Activated CD8-positive, alpha-beta T cell treated with anti-CD3 and anti-CD28 coated beads, Interleukin-2, amount 10 ng/mL, durations not matched to agents 7 days and 5 days (primary cell): ENCODE measurements around the gene LCN2. TPM values are rescaled to one million over a fixed set of nuclear protein-coding genes. Genes with fewer than 3 reads are reported as not detected.
"Not testable (repeated sequence)": the region's sequence is repeated elsewhere in the genome, so short reads cannot be mapped to it uniquely, and the experiment has no call there.

ENCODE experiments used
- ATAC-seq: fragments of 150-1000 bp; cut with Tn5 transposase; one replicate; pipeline ENCODE4 v1.10.0; 2021; ENCODE audit warnings: moderate library complexity
- CTCF ChIA-PET: fragments of 350-600 bp; sonication (Branson Sonifier 250); formaldehyde crosslinking; loops from one replicate; lab custom pipeline; 2021; ENCODE audit warnings: antibody characterized with exemption; lab: Charles Lee
- POLR2A ChIA-PET: fragments of 350-600 bp; sonication (Branson Sonifier 250); formaldehyde crosslinking; loops from one replicate; lab custom pipeline; 2021; ENCODE audit warnings: antibody characterized with exemption; lab: Charles Lee
- DNase-seq: peaks from one replicate; pipeline ENCODE4 v3.0.0-alpha.2; 2020
- H3K27ac Mint-ChIP-seq: one replicate; pipeline ENCODE4 v1.8.0; 2021; ENCODE audit warnings: mild to moderate bottlenecking, mixed read lengths
- H3K27me3 Mint-ChIP-seq: one replicate; pipeline ENCODE4 v1.8.0; 2021; ENCODE audit warnings: low read depth, mixed read lengths
- H3K36me3 Mint-ChIP-seq: one replicate; pipeline ENCODE4 v1.8.0; 2021; ENCODE audit warnings: low read depth, mixed read lengths
- H3K4me1 Mint-ChIP-seq: one replicate; pipeline ENCODE4 v1.8.0; 2021; ENCODE audit warnings: low read depth, mixed read lengths
- H3K4me3 Mint-ChIP-seq: one replicate; pipeline ENCODE4 v1.8.0; 2021; ENCODE audit warnings: mild to moderate bottlenecking, mixed read lengths
- H3K9me3 Mint-ChIP-seq: one replicate; pipeline ENCODE4 v1.8.0; 2022; ENCODE audit warnings: mixed read lengths; ENCODE audit not compliant: insufficient read depth
- total RNA-seq, 2 experiments: library from RNA; stranded (reverse); gene quantifications; one replicate each; pipeline ENCODE4 v1.2.3, GENCODE V29; 2021

The LCN2 gene
- total RNA-seq, 2 experiments from 2014 or later = not detected

- Mint-ChIP-seq H3K27me3 (no peaks in the 10 kb centered on the region), H3K27ac (no peak overlapping the region), H3K9me3 (no peaks in the 10 kb centered on the region), H3K4me1 (peaks cover 19% of the 10 kb centered on the region), H3K36me3 (peaks cover 10% of the 10 kb centered on the region), H3K4me3 (no peak overlapping the region)
- CTCF ChIA-PET = interaction anchor here (1.3 kb wide), 1 partner anchor 39 kb away, joined by 3 read pairs; no protein-coding TSS in a partner anchor
- DNase-seq = no peak
- POLR2A ChIA-PET = no interaction called here
- ATAC-seq = no peak
Observed at GRCh38 chr9:128123451-128124080, 25.7 kb upstream of the LCN2 start.

- no peaks in the 10 kb centered on the region for H3K27me3 Mint-ChIP-seq
- POLR2A ChIA-PET = no interaction called here
- H3K27ac Mint-ChIP-seq = peak overlapping the region; percentile 26
- ATAC-seq = no peak
- DNase-seq = no peak
- peaks cover 25% of the 10 kb centered on the region for H3K4me1 Mint-ChIP-seq
- H3K36me3 Mint-ChIP-seq = peaks cover 10% of the 10 kb centered on the region
- H3K4me3 Mint-ChIP-seq = no peak overlapping the region
- CTCF ChIA-PET = interaction anchor here (1.0 to 1.3 kb wide), 3 partner anchors 18 to 90 kb away, joined by 3 to 4 read pairs (median 3); no protein-coding TSS in a partner anchor
- no peaks in the 10 kb centered on the region for H3K9me3 Mint-ChIP-seq
Observed at GRCh38 chr9:128124451-128124850, 24.8 kb upstream of the LCN2 start.

- no peaks in the 10 kb centered on the region for H3K9me3 Mint-ChIP-seq
- H3K27me3 Mint-ChIP-seq = no peaks in the 10 kb centered on the region
- DNase-seq (peak; percentile 51), ATAC-seq (no peak)
- peaks cover 30% of the 10 kb centered on the region for H3K4me1 Mint-ChIP-seq
- peak overlapping the region; percentile 26 for H3K27ac Mint-ChIP-seq
- H3K4me3 Mint-ChIP-seq = peak overlapping the region; percentile 45
- ChIA-PET CTCF (interaction anchor here (1.0 to 4.8 kb wide), 4 partner anchors 7 to 90 kb away, joined by 3 to 42 read pairs (median 4); no protein-coding TSS in a partner anchor), POLR2A (no interaction called here)
- H3K36me3 Mint-ChIP-seq = peaks cover 10% of the 10 kb centered on the region
Observed at GRCh38 chr9:128124873-128125579, 24.2 kb upstream of the LCN2 start.

GRCh38 chr9:128125580-128126354, 23.5 kb upstream of the LCN2 start:
- ChIA-PET POLR2A (interaction anchor here (0.7 kb wide), 1 partner anchor 16 kb away, joined by 3 read pairs; no protein-coding TSS in a partner anchor), CTCF (interaction anchor here (0.8 to 4.8 kb wide), 3 partner anchors 8 to 16 kb away, joined by 3 to 42 read pairs (median 4); no protein-coding TSS in a partner anchor)
- no peak for DNase-seq
- H3K27me3 Mint-ChIP-seq = no peaks in the 10 kb centered on the region
- H3K9me3 Mint-ChIP-seq = no peaks in the 10 kb centered on the region
- H3K36me3 Mint-ChIP-seq = peaks cover 10% of the 10 kb centered on the region
- H3K4me3 Mint-ChIP-seq = peak overlapping the region; percentile 97
- H3K4me1 Mint-ChIP-seq = peaks cover 30% of the 10 kb centered on the region
- H3K27ac Mint-ChIP-seq = peak overlapping the region; percentile 68
- ATAC-seq = no peak

GRCh38 chr9:128127568-128127989, 21.7 kb upstream of the LCN2 start, which contains the start of gene PTGES2:
Gene PTGES2 (minus strand): TSS chr9:128127729. CDS start chr9:128127717, 12 bp downstream.
- POLR2A ChIA-PET = no interaction called here
- peak within 1 kb of the TSS; percentile 97 for H3K4me3 Mint-ChIP-seq
- H3K27ac Mint-ChIP-seq = peak within 1 kb of the TSS; percentile 99
- CTCF ChIA-PET = interaction anchor here (4.8 kb wide), 1 partner anchor 10 kb away, joined by 42 read pairs; no protein-coding TSS in a partner anchor
- peak; percentile 82 for DNase-seq
- peaks cover 10% of the 10 kb centered on the region for H3K36me3 Mint-ChIP-seq
- peak; percentile 72 for ATAC-seq
- H3K4me1 Mint-ChIP-seq = peaks cover 31% of the 10 kb centered on the region
- H3K27me3 Mint-ChIP-seq = peaks cover 12% of the 10 kb centered on the region
- H3K9me3 Mint-ChIP-seq = no peaks in the 10 kb centered on the region

GRCh38 chr9:128127990-128128835, 21.0 kb upstream of the LCN2 start:
- Mint-ChIP-seq H3K36me3 (peaks cover 6% of the 10 kb centered on the region), H3K9me3 (no peaks in the 10 kb centered on the region), H3K27ac (peak overlapping the region; percentile 99), H3K4me1 (peaks cover 37% of the 10 kb centered on the region), H3K4me3 (peak overlapping the region; percentile 97), H3K27me3 (peaks cover 18% of the 10 kb centered on the region)
- ChIA-PET CTCF (interaction anchor here (0.6 to 4.8 kb wide), 15 partner anchors 8 to 413 kb away, joined by 3 to 42 read pairs (median 4); partner anchors contain the start of genes BBLN, NAIF1, PTRH1 and TTC16), POLR2A (no interaction called here)
- DNase-seq (peak; percentile 87), ATAC-seq (peak; percentile 83)

- H3K36me3 Mint-ChIP-seq = peaks cover 2% of the 10 kb centered on the region
- H3K4me3 Mint-ChIP-seq = peak overlapping the region; percentile 97
- ATAC-seq = no peak
- H3K9me3 Mint-ChIP-seq = no peaks in the 10 kb centered on the region
- POLR2A ChIA-PET = no interaction called here
- peaks cover 26% of the 10 kb centered on the region for H3K27me3 Mint-ChIP-seq
- CTCF ChIA-PET = interaction anchor here (1.0 to 4.8 kb wide), 13 partner anchors 9 to 414 kb away, joined by 3 to 42 read pairs (median 4); partner anchors contain the start of genes BBLN, NAIF1, PTRH1 and TTC16
- no peak for DNase-seq
- peaks cover 39% of the 10 kb centered on the region for H3K4me1 Mint-ChIP-seq
- H3K27ac Mint-ChIP-seq = peak overlapping the region; percentile 99
Observed at GRCh38 chr9:128128836-128129590, 20.2 kb upstream of the LCN2 start.

GRCh38 chr9:128129976-128130590, 19.2 kb upstream of the LCN2 start:
- H3K9me3 Mint-ChIP-seq, POLR2A ChIA-PET, H3K27ac Mint-ChIP-seq, H3K36me3 Mint-ChIP-seq, ATAC-seq: not testable (repeated sequence)
- Mint-ChIP-seq H3K27me3 (peaks cover 34% of the 10 kb centered on the region), H3K4me1 (peaks cover 37% of the 10 kb centered on the region), H3K4me3 (peak overlapping the region; percentile 42)
- DNase-seq = peak; percentile 71
- CTCF ChIA-PET = interaction anchor here (1.3 to 4.8 kb wide), 2 partner anchors 12 to 42 kb away, joined by 3 to 42 read pairs; no protein-coding TSS in a partner anchor

- H3K36me3 Mint-ChIP-seq, ATAC-seq, DNase-seq, H3K4me3 Mint-ChIP-seq, CTCF ChIA-PET, H3K9me3 Mint-ChIP-seq, H3K27ac Mint-ChIP-seq, POLR2A ChIA-PET: not testable (repeated sequence)
- H3K27me3 Mint-ChIP-seq = peaks cover 35% of the 10 kb centered on the region
- peaks cover 37% of the 10 kb centered on the region for H3K4me1 Mint-ChIP-seq
Observed at GRCh38 chr9:128130651-128131050, 18.6 kb upstream of the LCN2 start.

- peaks cover 33% of the 10 kb centered on the region for H3K4me1 Mint-ChIP-seq
- peaks cover 38% of the 10 kb centered on the region for H3K27me3 Mint-ChIP-seq
- H3K36me3 Mint-ChIP-seq, DNase-seq, H3K27ac Mint-ChIP-seq, H3K9me3 Mint-ChIP-seq, ATAC-seq, CTCF ChIA-PET, H3K4me3 Mint-ChIP-seq, POLR2A ChIA-PET: not testable (repeated sequence)
Observed at GRCh38 chr9:128131346-128131745, 17.9 kb upstream of the LCN2 start.
